Measurements from ENCODE around the gene PWWP2B.

GRCh38 chr10:132454296-132455198, 57.5 kb downstream of the PWWP2B start:
- TF ChIP-seq POLR2AphosphoS5 (IDR thresholded peaks at IDR 0.05), result no peak
- no peak for TF ChIP-seq CTCF (IDR thresholded peaks at IDR 0.05)
- TF ChIP-seq POLR2A (IDR thresholded peaks at IDR 0.05), result no peak
